Astrocyte (in vitro differentiated cells and primary cell): ENCODE results near the gene UCN. TPM values are rescaled to one million over a fixed set of nuclear protein-coding genes. Genes with fewer than 3 reads are reported as not detected.
A peak's percentile ranks its signal among the peaks of the same experiment; 100 is the strongest.

ENCODE experiments used
- DNase-seq: peaks from one replicate; pipeline ENCODE4 v3.0.0-alpha.2; 2010; ENCODE audit warnings: low read depth
- FAIRE-seq: peaks from 2 replicates; lab custom pipeline; 2011; peaks lifted over from hg19 to GRCh38; lab: Jason Lieb, UNC
- H2AFZ ChIP-seq: 2 replicates; pipeline ENCODE4 v1.6.0; 2012; ENCODE audit warnings: low read depth, low read length, inconsistent platforms
- H3K27ac ChIP-seq: 2 replicates; pipeline ENCODE4 v1.5.1; 2011; ENCODE audit warnings: low read depth, low read length, inconsistent platforms
- H3K27me3 ChIP-seq: 2 replicates; pipeline ENCODE4 v1.6.0; 2011; ENCODE audit warnings: low read length, inconsistent platforms; ENCODE audit not compliant: insufficient read depth
- H3K36me3 ChIP-seq: 2 replicates; pipeline ENCODE4 v1.5.1; 2011; ENCODE audit warnings: low read length, inconsistent platforms; ENCODE audit not compliant: insufficient read depth
- H3K4me1 ChIP-seq: 2 replicates; pipeline ENCODE4 v1.5.1; 2011; ENCODE audit warnings: low read length, inconsistent platforms; ENCODE audit not compliant: insufficient read depth
- H3K4me2 ChIP-seq: 2 replicates; pipeline ENCODE4 v1.6.0; 2012; ENCODE audit warnings: low read length, inconsistent platforms
- H3K4me3 ChIP-seq: 2 replicates; pipeline ENCODE4 v1.5.1; 2011; ENCODE audit warnings: low read depth, mild to moderate bottlenecking, low read length, inconsistent platforms; ENCODE audit not compliant: insufficient read depth
- H3K79me2 ChIP-seq: 2 replicates; pipeline ENCODE4 v1.6.0; 2012; ENCODE audit warnings: mild to moderate bottlenecking, low read length, inconsistent platforms; ENCODE audit not compliant: insufficient read depth
- H3K9ac ChIP-seq: 2 replicates; pipeline ENCODE4 v1.6.0; 2012; ENCODE audit warnings: mild to moderate bottlenecking, low read length, inconsistent platforms
- H3K9me3 ChIP-seq: 2 replicates; pipeline ENCODE4 v1.5.1; 2012; ENCODE audit warnings: low read depth, mild to moderate bottlenecking, low read length, inconsistent platforms; ENCODE audit not compliant: insufficient read depth
- H4K20me1 ChIP-seq: 2 replicates; pipeline ENCODE4 v1.6.0; 2012; ENCODE audit warnings: low read length, inconsistent platforms; ENCODE audit not compliant: insufficient read depth
- H3K27ac Mint-ChIP-seq: one replicate; pipeline ENCODE4 v1.8.0; 2021; ENCODE audit warnings: mild to moderate bottlenecking, mixed read lengths; ENCODE audit not compliant: unreplicated experiment
- H3K27me3 Mint-ChIP-seq: one replicate; pipeline ENCODE4 v1.8.0; 2021; ENCODE audit warnings: low read depth, mixed read lengths; ENCODE audit not compliant: unreplicated experiment
- H3K36me3 Mint-ChIP-seq: one replicate; pipeline ENCODE4 v1.8.0; 2021; ENCODE audit warnings: low read depth, mixed read lengths; ENCODE audit not compliant: unreplicated experiment
- H3K4me1 Mint-ChIP-seq: one replicate; pipeline ENCODE4 v1.8.0; 2021; ENCODE audit warnings: low read depth, mixed read lengths; ENCODE audit not compliant: unreplicated experiment
- H3K4me3 Mint-ChIP-seq: one replicate; pipeline ENCODE4 v1.8.0; 2021; ENCODE audit warnings: mild to moderate bottlenecking, moderate library complexity, mixed read lengths; ENCODE audit not compliant: unreplicated experiment
- H3K9me3 Mint-ChIP-seq: one replicate; pipeline ENCODE4 v1.8.0; 2021; ENCODE audit warnings: mild to moderate bottlenecking, mixed read lengths; ENCODE audit not compliant: unreplicated experiment
- CTCF ChIP-seq: IDR thresholded peaks from 2 replicates; pipeline ENCODE4 v1.5.1; 2011; ENCODE audit warnings: low read depth, mild to moderate bottlenecking, inconsistent platforms, low read length, moderate library complexity; ENCODE audit not compliant: insufficient read depth
- EZH2 ChIP-seq: IDR thresholded peaks from 2 replicates; pipeline ENCODE4 v1.6.1; 2012; ENCODE audit warnings: mild to moderate bottlenecking, low read length, inconsistent platforms; ENCODE audit not compliant: insufficient read depth
- total RNA-seq: library from RNA; stranded (reverse); gene quantifications from 2 replicates; pipeline ENCODE4 v1.2.1, GENCODE V29; 2021

Gene UCN
- total RNA-seq, 1 donor from 2014 or later, result 1.1 TPM

GRCh38 chr2:27262379-27263286 lies 45.6 kb downstream of the UCN start, which contains the start of gene SLC30A3:
SLC30A3 (minus strand) TSS chr2:27263047; CDS start chr2:27262906, 141 bp downstream.
- Mint-ChIP-seq H3K4me1 (peaks cover 3% of the 10 kb centered on the region), H3K27ac (no peak within 1 kb of the TSS), H3K36me3 (no peaks in the 10 kb centered on the region), H3K9me3 (peaks cover 3% of the 10 kb centered on the region), H3K27me3 (peaks cover 46% of the 10 kb centered on the region), H3K4me3 (peak within 1 kb of the TSS; percentile 71)
- H3K9ac ChIP-seq, result no peak within 1 kb of the TSS
- no peak for FAIRE-seq
- H4K20me1 ChIP-seq, result peaks cover 14% of the 10 kb centered on the region
- H3K4me2 ChIP-seq, result peak within 1 kb of the TSS; percentile 79
- TF ChIP-seq CTCF (no peak), EZH2 (peak; percentile 89)
- peaks cover 66% of the 10 kb centered on the region for H3K27me3 ChIP-seq
- H3K36me3 ChIP-seq, result no peaks in the 10 kb centered on the region
- H3K79me2 ChIP-seq, result no peaks in the 10 kb centered on the region
- H2AFZ ChIP-seq, result peak within 1 kb of the TSS; percentile 56
- DNase-seq, result no peak
- peaks cover 2% of the 10 kb centered on the region for H3K9me3 ChIP-seq
- H3K4me1 ChIP-seq, result peaks cover 6% of the 10 kb centered on the region
- peak within 1 kb of the TSS; percentile 42 for H3K4me3 ChIP-seq
- H3K27ac ChIP-seq, result no peak within 1 kb of the TSS

GRCh38 chr2:27261926-27262298 lies 46.3 kb downstream of the UCN start:
- Histone ChIP-seq H3K9me3 (peaks cover 2% of the 10 kb centered on the region), H3K4me3 (no peak overlapping the region), H2AFZ (no peak overlapping the region), H3K36me3 (no peaks in the 10 kb centered on the region), H4K20me1 (peaks cover 14% of the 10 kb centered on the region), H3K4me1 (peaks cover 6% of the 10 kb centered on the region), H3K27me3 (peaks cover 62% of the 10 kb centered on the region), H3K79me2 (no peaks in the 10 kb centered on the region), H3K9ac (no peak overlapping the region), H3K4me2 (peak overlapping the region; percentile 79), H3K27ac (no peak overlapping the region)
- H3K27ac Mint-ChIP-seq, result no peak overlapping the region
- DNase-seq, result no peak
- no peak for FAIRE-seq
- TF ChIP-seq EZH2, result no peak
- TF ChIP-seq CTCF, result no peak
- no peaks in the 10 kb centered on the region for H3K36me3 Mint-ChIP-seq
- H3K4me1 Mint-ChIP-seq, result peaks cover 3% of the 10 kb centered on the region
- H3K4me3 Mint-ChIP-seq, result peak overlapping the region; percentile 72
- peaks cover 3% of the 10 kb centered on the region for H3K9me3 Mint-ChIP-seq
- peaks cover 51% of the 10 kb centered on the region for H3K27me3 Mint-ChIP-seq
